H1 (cell line): Measurements from ENCODE around the gene PLEKHN1. TPM values are rescaled to one million over a fixed set of nuclear protein-coding genes. Genes with fewer than 3 reads are reported as not detected.

Source experiments
- CTCF ChIA-PET: fragments of 300-600 bp; sonication (Branson Sonifier 250); formaldehyde crosslinking; loops from one replicate; lab custom pipeline; 2021; ENCODE audit not compliant: partially characterized antibody; lab: Charles Lee
- POLR2A ChIA-PET: fragments of 300-600 bp; sonication (Branson Sonifier 250); formaldehyde crosslinking; loops from one replicate; lab custom pipeline; 2021; ENCODE audit warnings: inconsistent platforms; ENCODE audit not compliant: partially characterized antibody; lab: Charles Lee
- DNase-seq, 2 experiments: peaks; one replicate each; pipeline versions ENCODE4 v3.0.0 to v3.0.0-alpha.2; 2010 to 2022; ENCODE audit warnings: low spot score in 2 of 2, low read depth in 1 of 2, mixed read lengths in 1 of 2
- FAIRE-seq: peaks from 2 replicates; lab custom pipeline; 2011; peaks lifted over from hg19 to GRCh38; lab: Jason Lieb, UNC
- H2AFZ ChIP-seq: 2 replicates; pipeline ENCODE4 v1.8.1; 2012; ENCODE audit warnings: low read length, inconsistent platforms
- H2AK5ac ChIP-seq: 2 replicates; pipeline ENCODE4 v1.6.1; 2013; ENCODE audit warnings: low read depth, low read length
- H2BK120ac ChIP-seq: replicated peaks from 2 replicates; pipeline ENCODE3; 2013; ENCODE audit warnings: low read depth, low read length, inconsistent platforms
- H2BK12ac ChIP-seq: 2 replicates; pipeline ENCODE4 v1.6.1; 2013; ENCODE audit warnings: low read depth, low read length
- H2BK15ac ChIP-seq: 2 replicates; pipeline ENCODE4 v1.6.1; 2013; ENCODE audit warnings: low read length
- H2BK20ac ChIP-seq: 2 replicates; pipeline ENCODE4 v1.6.1; 2013; ENCODE audit warnings: low read length
- H2BK5ac ChIP-seq: 2 replicates; pipeline ENCODE4 v1.6.1; 2013; ENCODE audit warnings: low read depth, low read length
- H3K14ac ChIP-seq: 2 replicates; pipeline ENCODE4 v1.6.1; 2013; ENCODE audit warnings: inconsistent platforms; ENCODE audit not compliant: insufficient read length
- H3K18ac ChIP-seq: 2 replicates; pipeline ENCODE4 v1.6.1; 2013; ENCODE audit warnings: low read length; ENCODE audit errors: extremely low read depth
- H3K23ac ChIP-seq: 2 replicates; pipeline ENCODE4 v1.6.1; 2013; ENCODE audit warnings: inconsistent platforms; ENCODE audit not compliant: insufficient read length
- H3K23me2 ChIP-seq: 2 replicates; pipeline ENCODE4 v1.6.1; 2013; ENCODE audit warnings: low read depth, low read length
- H3K27ac ChIP-seq: 2 replicates; pipeline ENCODE4 v1.6.1; 2011; ENCODE audit warnings: low read depth, low read length, inconsistent platforms
- H3K27me3 ChIP-seq, 4 experiments: replicated peaks in 1 of 4; 1 replicate in 1 of 4; 2 replicates in 3 of 4; pipeline versions ENCODE4 v1.6.1 to v1.8.1; 2011 to 2013; ENCODE audit warnings: low read length in 3 of 4, mild to moderate bottlenecking in 3 of 4, inconsistent platforms in 2 of 4, mixed read lengths in 2 of 4, moderate library complexity in 1 of 4; ENCODE audit not compliant: control insufficient read depth in 3 of 4, insufficient read depth in 3 of 4; ENCODE audit errors: extremely low read depth in 1 of 4
- H3K36me3 ChIP-seq, 4 experiments: 2 replicates each; pipeline versions ENCODE4 v1.6.1 to v1.8.1; 2011 to 2013; ENCODE audit warnings: mild to moderate bottlenecking in 4 of 4, low read length in 3 of 4, moderate library complexity in 2 of 4, control low read depth in 1 of 4, inconsistent platforms in 1 of 4; ENCODE audit not compliant: insufficient read depth in 4 of 4, control insufficient read depth in 2 of 4
- H3K4ac ChIP-seq: replicated peaks from 2 replicates; pipeline ENCODE3; 2013; ENCODE audit warnings: low read length, low read depth, mixed read lengths, inconsistent platforms; ENCODE audit not compliant: insufficient read length
- H3K4me1 ChIP-seq, 4 experiments: replicated peaks in 1 of 4; 1 replicate in 1 of 4; 2 replicates in 3 of 4; pipeline versions ENCODE4 v1.6.1 to v1.8.1; 2011 to 2013; ENCODE audit warnings: low read length in 3 of 4, inconsistent platforms in 2 of 4, mixed read lengths in 1 of 4; ENCODE audit not compliant: insufficient read depth in 4 of 4, control insufficient read depth in 3 of 4
- H3K4me2 ChIP-seq, 2 experiments: 2 replicates each; pipeline versions ENCODE4 v1.6.1 to v1.8.1; 2011 to 2013; ENCODE audit warnings: low read depth in 2 of 2, low read length in 2 of 2, control low read depth in 1 of 2, inconsistent platforms in 1 of 2, mild to moderate bottlenecking in 1 of 2; ENCODE audit not compliant: insufficient read depth in 1 of 2
- H3K4me3 ChIP-seq, 4 experiments: fragments of 200-600, 300-600 bp in 1 of 4; sonication (generic), shearing (Covaris generic), sonication (Bioruptor Twin) in 1 of 4; 2 replicates each; pipeline versions ENCODE4 v1.5.1 to v1.8.1; 2011 to 2016; ENCODE audit warnings: low read length in 4 of 4, low read depth in 3 of 4, control low read depth in 2 of 4, inconsistent platforms in 2 of 4, mild to moderate bottlenecking in 2 of 4, mixed read lengths in 1 of 4, moderate library complexity in 1 of 4; ENCODE audit not compliant: insufficient read depth in 2 of 4; ENCODE audit errors: extremely low read depth in 1 of 4
- H3K56ac ChIP-seq: replicated peaks from 2 replicates; pipeline ENCODE3; 2013; ENCODE audit warnings: low read depth, mild to moderate bottlenecking, mixed read lengths, low read length, inconsistent platforms; ENCODE audit not compliant: insufficient read length
- H3K79me1 ChIP-seq: 2 replicates; pipeline ENCODE4 v1.6.1; 2013; ENCODE audit warnings: low read depth, low read length, control low read depth
- H3K79me2 ChIP-seq, 2 experiments: 2 replicates each; pipeline versions ENCODE4 v1.6.1 to v1.8.1; 2012 to 2013; ENCODE audit warnings: low read length in 2 of 2, mild to moderate bottlenecking in 2 of 2, inconsistent platforms in 1 of 2; ENCODE audit not compliant: insufficient read depth in 2 of 2, control insufficient read depth in 1 of 2
- H3K9ac ChIP-seq, 4 experiments: replicated peaks in 1 of 4; 1 replicate in 1 of 4; 2 replicates in 3 of 4; pipeline versions ENCODE4 v1.6.1 to v1.8.1; 2011 to 2013; ENCODE audit warnings: low read depth in 3 of 4, low read length in 3 of 4, control low read depth in 2 of 4, mild to moderate bottlenecking in 2 of 4, moderate library complexity in 2 of 4, inconsistent platforms in 1 of 4; ENCODE audit errors: extremely low read depth in 1 of 4
- H3K9me3 ChIP-seq, 2 experiments: 2 replicates each; pipeline versions ENCODE4 v1.6.1 to v1.8.1; 2012 to 2013; ENCODE audit warnings: mild to moderate bottlenecking in 2 of 2, moderate library complexity in 2 of 2, control low read depth in 1 of 2, inconsistent platforms in 1 of 2, low read depth in 1 of 2, low read length in 1 of 2, mixed read lengths in 1 of 2; ENCODE audit not compliant: insufficient read depth in 2 of 2
- H4K20me1 ChIP-seq, 2 experiments: replicated peaks in 1 of 2; 2 replicates each; pipeline versions ENCODE3 to v1.8.1; 2011 to 2013; ENCODE audit warnings: inconsistent platforms in 2 of 2, low read length in 2 of 2, mild to moderate bottlenecking in 1 of 2; ENCODE audit not compliant: insufficient read depth in 2 of 2, control insufficient read depth in 1 of 2
- H4K5ac ChIP-seq: 2 replicates; pipeline ENCODE4 v1.6.1; 2013; ENCODE audit warnings: low read length, low read depth, mixed read lengths, inconsistent platforms; ENCODE audit not compliant: insufficient read length
- H4K8ac ChIP-seq: 2 replicates; pipeline ENCODE4 v1.8.0; 2013; ENCODE audit warnings: mild to moderate bottlenecking, moderate library complexity, low read length, inconsistent platforms; ENCODE audit not compliant: insufficient read depth; ENCODE audit errors: extremely low read depth
- H4K91ac ChIP-seq: replicated peaks from 2 replicates; pipeline ENCODE3; 2013; ENCODE audit warnings: low read length, mixed read lengths, inconsistent platforms; ENCODE audit not compliant: insufficient read length
- ASH2L ChIP-seq: fragments of 200-600, 300-600 bp; sonication (generic); IDR thresholded peaks from one replicate; pipeline ENCODE4 v1.7.1; 2017; ENCODE audit warnings: low read length
- FOSL1 ChIP-seq: IDR thresholded peaks from 2 replicates; pipeline ENCODE4 v1.6.1; 2011; ENCODE audit warnings: mild to moderate bottlenecking, low read depth, low read length, moderate library complexity; ENCODE audit not compliant: insufficient read depth
- JUN ChIP-seq: IDR thresholded peaks from 2 replicates; pipeline ENCODE4 v1.6.1; 2011; ENCODE audit warnings: low read depth, mild to moderate bottlenecking, improper control_type of control experiment, low read length
- SP1 ChIP-seq: IDR thresholded peaks from 2 replicates; pipeline ENCODE4 v1.6.1; 2011; ENCODE audit warnings: low read depth, low read length
- WGBS, 2 experiments: shearing (Covaris generic) in 1 of 2; methylation state at CpG; one replicate each; pipeline versions ENCODE4 v1.1.6 to v1.1.7; 2013 to 2015; ENCODE audit warnings: low lambda C conversion rate in 2 of 2, mixed read lengths in 2 of 2, inconsistent platforms in 1 of 2, low coverage in 1 of 2, missing lambda C conversion rate in 1 of 2; ENCODE audit not compliant: insufficient replicate concordance in 2 of 2, insufficient coverage in 1 of 2, insufficient read length in 1 of 2; ENCODE audit errors: extremely low coverage in 1 of 2, missing lambda C conversion rate in 1 of 2; 5-methylcytosine and 5-hydroxymethylcytosine counted together
- polyA plus RNA-seq, 7 experiments: library from polyadenylated mRNA; depleted of rRNA in 3 of 7; stranded (reverse) in 5 of 7; unstranded in 2 of 7; fragments of >200 nt in 5 of 7; fragments of 200-250 nt in 2 of 7; gene quantifications; 1 replicate in 5 of 7; 2 replicates in 1 of 7; 4 replicates in 1 of 7; pipeline versions ENCODE4 v1.2.1 to v1.2.3, GENCODE V29; 2011 to 2013; ENCODE audit warnings: missing spikeins in 2 of 7, mixed read lengths in 2 of 7
- total RNA-seq: library from RNA; stranded (reverse); fragmentation: NEBNext Ultra II Directional; extraction: Animal tissue kit (Norgen Biotek cat#: 25700); gene quantifications from 2 replicates; pipeline ENCODE4 v1.2.1, GENCODE V29; 2021

Gene PLEKHN1
- total and polyA plus RNA-seq, 2 of the 8 experiments (the other 6 are each of a cell fraction or from before 2014, with no cell fraction given): 0.39 to 1.5 TPM

DNA sequence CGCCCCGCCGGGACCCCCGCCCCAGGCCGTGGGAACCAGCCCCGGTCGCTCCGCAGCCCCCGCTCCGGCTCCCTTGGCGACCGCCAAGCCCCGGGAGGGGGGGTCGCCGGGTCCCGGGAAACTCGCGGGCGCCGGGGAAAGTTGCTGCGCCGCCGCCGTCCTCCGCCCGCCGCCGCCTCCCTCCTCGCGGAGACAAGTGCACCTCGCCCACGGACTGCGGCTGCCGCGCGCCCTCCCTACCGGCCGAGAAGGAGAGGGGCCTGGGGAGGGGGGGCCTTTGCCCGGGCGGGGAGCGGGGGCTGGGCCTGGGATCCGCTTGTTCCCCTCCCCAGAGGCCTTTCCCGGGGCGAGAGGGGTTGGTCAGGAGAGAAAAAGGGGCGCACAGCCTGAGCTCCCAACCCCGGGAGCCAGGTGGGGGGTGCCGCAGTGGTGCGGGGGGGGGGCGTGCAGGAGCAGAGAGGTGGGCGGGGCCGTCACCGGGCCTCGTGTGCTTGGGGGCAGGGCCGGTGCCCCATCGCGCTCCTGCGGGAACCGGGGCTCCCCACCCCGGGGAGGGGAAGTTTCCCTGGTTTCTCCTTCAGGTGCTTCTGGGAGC is 54.2 kb downstream of the PLEKHN1 start:
- no peak overlapping the region for H3K27ac ChIP-seq
- H3K4me2 ChIP-seq: peak overlapping the region; percentile 70 to 79
- H4K5ac ChIP-seq: peak overlapping the region; percentile 76
- H3K79me2 ChIP-seq: peaks cover 0 to 13% of the 10 kb centered on the region in 2 experiments; a peak in 1 of 4 replicates
- peaks cover 0 to 14% (median 1%) of the 10 kb centered on the region in 4 experiments; a peak in 3 of 8 replicates for H3K36me3 ChIP-seq
- peak overlapping the region; percentile 62 to 83 (median 72) for H3K4me3 ChIP-seq
- no peaks in the 10 kb centered on the region for H3K27me3 ChIP-seq
- no peak overlapping the region for H2BK15ac ChIP-seq
- no peak overlapping the region for H4K8ac ChIP-seq
- H3K79me1 ChIP-seq: peaks cover 10% of the 10 kb centered on the region
- no peak overlapping the region for H3K56ac ChIP-seq
- H2AFZ ChIP-seq: no peak overlapping the region
- no peak overlapping the region for H2BK5ac ChIP-seq
- ChIA-PET CTCF (interaction anchor here (2.1 kb wide), 1 partner anchor 19 kb away, joined by 7 read pairs; no protein-coding TSS in a partner anchor), POLR2A (interaction anchor here (14.9 kb wide), 1 partner anchor 16 kb away, joined by 245 read pairs; no protein-coding TSS in a partner anchor)
- FAIRE-seq: no peak
- H3K4me1 ChIP-seq: peaks cover 2 to 39% (median 32%) of the 10 kb centered on the region in 4 experiments
- WGBS, 2 experiments: 0% methylated on average over 1 of the region's 59 CpGs; no CpG with 5 or more reads in 1 of the 2 experiments
- no peak overlapping the region for H2AK5ac ChIP-seq
- no peaks in the 10 kb centered on the region for H3K9me3 ChIP-seq
- peak overlapping the region in 2 of 4 experiments; percentile 79 to 80; a peak in 2 of 7 replicates for H3K9ac ChIP-seq
- peaks cover 8% of the 10 kb centered on the region; the same call in 1 of the 2 replicates for H3K23me2 ChIP-seq
- no peak overlapping the region for H3K14ac ChIP-seq
- H3K23ac ChIP-seq: no peak overlapping the region
- H2BK12ac ChIP-seq: no peak overlapping the region
- no peak overlapping the region for H4K91ac ChIP-seq
- no peak overlapping the region; the same call in 1 of the 2 replicates for H3K18ac ChIP-seq
- H2BK20ac ChIP-seq: no peak overlapping the region
- peak overlapping the region; percentile 23 for H3K4ac ChIP-seq
- no peak overlapping the region for H2BK120ac ChIP-seq
- DNase-seq: no peak
- H4K20me1 ChIP-seq: peaks cover 6 to 7% of the 10 kb centered on the region in 2 experiments
- TF ChIP-seq SP1 (no peak), FOSL1 (no peak), JUN (no peak), ASH2L (no peak)
